Epithelial cell of esophagus (primary cell): ENCODE measurements around the gene CHSY3.

Source experiments
- DNase-seq: peaks from one replicate; pipeline ENCODE4 v3.0.0; 2010; ENCODE audit warnings: low read depth
- H3K4me3 ChIP-seq: 2 replicates; pipeline ENCODE4 v1.5.1; 2011; ENCODE audit warnings: mild to moderate bottlenecking, low read length, control low read depth
- CTCF ChIP-seq: IDR thresholded peaks from 2 replicates; pipeline ENCODE4 v1.5.1; 2011; ENCODE audit warnings: low read depth, mild to moderate bottlenecking, low read length, control low read depth, inconsistent platforms; ENCODE audit not compliant: insufficient read depth; ENCODE audit errors: missing control alignments

CHSY3 gene

GRCh38 chr5:130090569-130091270, 186.5 kb downstream of the CHSY3 start:
- no peak overlapping the region for H3K4me3 ChIP-seq
- no peak for TF ChIP-seq CTCF
- no peak for DNase-seq

- DNase-seq = no peak
- no peak for TF ChIP-seq CTCF
- no peak overlapping the region for H3K4me3 ChIP-seq
Observed at GRCh38 chr5:130092991-130093390, 188.7 kb downstream of the CHSY3 start.

GRCh38 chr5:130096483-130096882, 192.2 kb downstream of the CHSY3 start:
- no peak for TF ChIP-seq CTCF
- DNase-seq = no peak
- no peak overlapping the region for H3K4me3 ChIP-seq

GRCh38 chr5:130099008-130099407, 194.7 kb downstream of the CHSY3 start:
- DNase-seq = no peak
- no peak overlapping the region for H3K4me3 ChIP-seq
- TF ChIP-seq CTCF = no peak

GRCh38 chr5:130102375-130102774, 198.1 kb downstream of the CHSY3 start:
- H3K4me3 ChIP-seq = no peak overlapping the region
- no peak for DNase-seq
- no peak for TF ChIP-seq CTCF

GRCh38 chr5:130102960-130103359, 198.7 kb downstream of the CHSY3 start:
- DNase-seq = no peak
- H3K4me3 ChIP-seq = no peak overlapping the region
- TF ChIP-seq CTCF = no peak

GRCh38 chr5:130104895-130105688, 200.8 kb downstream of the CHSY3 start:
- DNase-seq = no peak
- H3K4me3 ChIP-seq = no peak overlapping the region
- TF ChIP-seq CTCF = no peak
